Upper lobe of right lung (tissue), 1 donor: ENCODE data around the gene OXNAD1. TPM values are rescaled to one million over a fixed set of nuclear protein-coding genes. Genes with fewer than 3 reads are reported as not detected.

Experiments used
- ATAC-seq: fragments of 200-7000 bp; cut with Tn5 transposase; one replicate; pipeline ENCODE4 v1.9.1; 2020; ENCODE audit warnings: mild to moderate bottlenecking, moderate library complexity
- DNase-seq: peaks from one replicate; pipeline ENCODE4 v3.0.0-alpha.2; 2020
- H3K27ac ChIP-seq: fragments of 200-600 bp; one replicate; pipeline ENCODE4 v1.8.0; 2022
- H3K27me3 ChIP-seq: fragments of 200-600 bp; one replicate; pipeline ENCODE4 v1.8.0; 2022; ENCODE audit warnings: mild to moderate bottlenecking
- H3K36me3 ChIP-seq: fragments of 200-600 bp; one replicate; pipeline ENCODE4 v1.8.0; 2022
- H3K4me1 ChIP-seq: fragments of 200-600 bp; one replicate; pipeline ENCODE4 v1.8.0; 2022
- H3K4me3 ChIP-seq: fragments of 200-600 bp; one replicate; pipeline ENCODE4 v1.8.0; 2022; ENCODE audit warnings: mild to moderate bottlenecking
- H3K9me3 ChIP-seq: fragments of 200-600 bp; one replicate; pipeline ENCODE4 v1.8.0; 2022
- intact Hi-C: fragments of 100-400 bp; cut with DNase I; formaldehyde crosslinking; loops from one replicate; pipeline ENCODE4 v1.11.0; 2022
- total RNA-seq: library from RNA; stranded (reverse); fragmentation: NEBNext Ultra II Directional; extraction: Animal tissue kit (Norgen Biotek cat#: 25700); gene quantifications from one replicate; pipeline ENCODE4 v1.2.1, GENCODE V29; 2021
- TF ChIP-seq, protein P1 (sequence below): fragments of 200-600 bp; IDR thresholded peaks from one replicate; pipeline ENCODE4 v1.8.0; 2022; ENCODE audit warnings: antibody characterized with exemption
- donor health status: DM: no; HTN: yes; CAD: no; lungs with severe emphysema.

Gene OXNAD1
- total RNA-seq, 1 donor from 2014 or later, result 12.8 TPM

GRCh38 chr3:16346413-16347081 is 81.5 kb downstream of the OXNAD1 start:
- no peak for DNase-seq
- H3K27ac ChIP-seq, result no peak overlapping the region
- intact Hi-C loops, result no loop called here
- H3K4me1 ChIP-seq, result no peaks in the 10 kb centered on the region
- no peak for ATAC-seq
- H3K36me3 ChIP-seq, result peaks cover 38% of the 10 kb centered on the region
- no peak overlapping the region for H3K4me3 ChIP-seq
- H3K9me3 ChIP-seq, result no peaks in the 10 kb centered on the region
- no peaks in the 10 kb centered on the region for H3K27me3 ChIP-seq
- TF ChIP-seq, protein P1, sequence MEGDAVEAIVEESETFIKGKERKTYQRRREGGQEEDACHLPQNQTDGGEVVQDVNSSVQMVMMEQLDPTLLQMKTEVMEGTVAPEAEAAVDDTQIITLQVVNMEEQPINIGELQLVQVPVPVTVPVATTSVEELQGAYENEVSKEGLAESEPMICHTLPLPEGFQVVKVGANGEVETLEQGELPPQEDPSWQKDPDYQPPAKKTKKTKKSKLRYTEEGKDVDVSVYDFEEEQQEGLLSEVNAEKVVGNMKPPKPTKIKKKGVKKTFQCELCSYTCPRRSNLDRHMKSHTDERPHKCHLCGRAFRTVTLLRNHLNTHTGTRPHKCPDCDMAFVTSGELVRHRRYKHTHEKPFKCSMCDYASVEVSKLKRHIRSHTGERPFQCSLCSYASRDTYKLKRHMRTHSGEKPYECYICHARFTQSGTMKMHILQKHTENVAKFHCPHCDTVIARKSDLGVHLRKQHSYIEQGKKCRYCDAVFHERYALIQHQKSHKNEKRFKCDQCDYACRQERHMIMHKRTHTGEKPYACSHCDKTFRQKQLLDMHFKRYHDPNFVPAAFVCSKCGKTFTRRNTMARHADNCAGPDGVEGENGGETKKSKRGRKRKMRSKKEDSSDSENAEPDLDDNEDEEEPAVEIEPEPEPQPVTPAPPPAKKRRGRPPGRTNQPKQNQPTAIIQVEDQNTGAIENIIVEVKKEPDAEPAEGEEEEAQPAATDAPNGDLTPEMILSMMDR, result no peak

- no peaks in the 10 kb centered on the region for H3K27me3 ChIP-seq
- peaks cover 38% of the 10 kb centered on the region for H3K36me3 ChIP-seq
- intact Hi-C loops, result no loop called here
- no peak overlapping the region for H3K27ac ChIP-seq
- TF ChIP-seq, protein P1, result no peak
- no peak for ATAC-seq
- no peak for DNase-seq
- no peaks in the 10 kb centered on the region for H3K9me3 ChIP-seq
- H3K4me3 ChIP-seq, result no peak overlapping the region
- no peaks in the 10 kb centered on the region for H3K4me1 ChIP-seq
Measured at GRCh38 chr3:16347548-16347947, 82.5 kb downstream of the OXNAD1 start.

- no peaks in the 10 kb centered on the region for H3K27me3 ChIP-seq
- ATAC-seq (no peak), DNase-seq (no peak)
- peaks cover 45% of the 10 kb centered on the region for H3K36me3 ChIP-seq
- H3K9me3 ChIP-seq, result no peaks in the 10 kb centered on the region
- no peaks in the 10 kb centered on the region for H3K4me1 ChIP-seq
- no peak overlapping the region for H3K27ac ChIP-seq
- TF ChIP-seq, protein P1, result no peak
- H3K4me3 ChIP-seq, result no peak overlapping the region
- intact Hi-C loops, result no loop called here
Measured at GRCh38 chr3:16349986-16350596, 85.1 kb downstream of the OXNAD1 start.

- Histone ChIP-seq H3K27me3 (no peaks in the 10 kb centered on the region), H3K4me3 (no peak overlapping the region), H3K27ac (no peak overlapping the region), H3K4me1 (no peaks in the 10 kb centered on the region), H3K36me3 (peaks cover 44% of the 10 kb centered on the region), H3K9me3 (no peaks in the 10 kb centered on the region)
- DNase-seq (no peak), ATAC-seq (no peak)
- intact Hi-C loops, result no loop called here
- TF ChIP-seq, protein P1, result no peak
Measured at GRCh38 chr3:16350597-16351318, 85.7 kb downstream of the OXNAD1 start.

- DNase-seq (no peak), ATAC-seq (no peak)
- Histone ChIP-seq H3K4me3 (no peak overlapping the region), H3K36me3 (peaks cover 50% of the 10 kb centered on the region), H3K9me3 (no peaks in the 10 kb centered on the region), H3K4me1 (no peaks in the 10 kb centered on the region), H3K27me3 (no peaks in the 10 kb centered on the region), H3K27ac (no peak overlapping the region)
- TF ChIP-seq, protein P1, result no peak
- intact Hi-C loops, result no loop called here
Measured at GRCh38 chr3:16352428-16352827, 87.4 kb downstream of the OXNAD1 start.
